H9 (cell line): ENCODE measurements around the gene MDH1. TPM values are rescaled to one million over a fixed set of nuclear protein-coding genes. Genes with fewer than 3 reads are reported as not detected.

Experiments used
- DNase-seq: peaks from one replicate; pipeline ENCODE4 v3.0.0-alpha.2; 2017
- H2AFZ ChIP-seq: one replicate; pipeline ENCODE4 v1.6.1; 2013; ENCODE audit warnings: mild to moderate bottlenecking, low read length, control low read depth, moderate library complexity
- H2AK5ac ChIP-seq: 2 replicates; pipeline ENCODE4 v1.6.1; 2013; ENCODE audit warnings: low read length, control low read depth, mixed read lengths; ENCODE audit not compliant: insufficient read length
- H2BK120ac ChIP-seq: one replicate; pipeline ENCODE4 v1.6.1; 2013; ENCODE audit warnings: low read depth, mild to moderate bottlenecking, low read length, control low read depth, inconsistent platforms; ENCODE audit not compliant: poor library complexity, severe bottlenecking
- H2BK12ac ChIP-seq: 2 replicates; pipeline ENCODE4 v1.6.1; 2013; ENCODE audit warnings: low read length, control low read depth, mixed read lengths, low read depth; ENCODE audit not compliant: insufficient read length
- H2BK15ac ChIP-seq: 2 replicates; pipeline ENCODE4 v1.6.1; 2013; ENCODE audit warnings: low read depth, low read length, control low read depth
- H2BK20ac ChIP-seq: one replicate; pipeline ENCODE4 v1.6.1; 2013; ENCODE audit warnings: low read depth, mild to moderate bottlenecking, low read length, control low read depth, inconsistent platforms; ENCODE audit not compliant: poor library complexity, severe bottlenecking
- H2BK5ac ChIP-seq: 2 replicates; pipeline ENCODE4 v1.6.1; 2013; ENCODE audit warnings: low read length, control low read depth, mixed read lengths; ENCODE audit not compliant: insufficient read length
- H3K14ac ChIP-seq: 2 replicates; pipeline ENCODE4 v1.6.1; 2013; ENCODE audit warnings: low read length, control low read depth; ENCODE audit not compliant: insufficient read depth
- H3K18ac ChIP-seq: 2 replicates; pipeline ENCODE4 v1.6.1; 2013; ENCODE audit warnings: low read depth, mild to moderate bottlenecking, mixed read lengths, low read length, control low read depth; ENCODE audit not compliant: insufficient read length
- H3K23ac ChIP-seq: 2 replicates; pipeline ENCODE4 v1.6.1; 2013; ENCODE audit warnings: low read length, control low read depth, mixed read lengths, low read depth; ENCODE audit not compliant: insufficient read length
- H3K23me2 ChIP-seq: 2 replicates; pipeline ENCODE4 v1.6.1; 2013; ENCODE audit warnings: low read depth, mild to moderate bottlenecking, mixed read lengths, low read length, control low read depth; ENCODE audit not compliant: insufficient read length, poor library complexity, severe bottlenecking
- H3K27ac ChIP-seq: 2 replicates; pipeline ENCODE4 v1.5.1; 2013; ENCODE audit warnings: low read length, control low read depth, mixed read lengths, low read depth; ENCODE audit not compliant: insufficient read length
- H3K27me3 ChIP-seq: 2 replicates; pipeline ENCODE4 v1.6.1; 2013; ENCODE audit warnings: low read length, control low read depth, inconsistent platforms; ENCODE audit not compliant: insufficient read depth
- H3K4ac ChIP-seq: 2 replicates; pipeline ENCODE4 v1.6.1; 2013; ENCODE audit warnings: low read depth, mild to moderate bottlenecking, control low read depth, inconsistent platforms, low read length, moderate library complexity
- H3K4me1 ChIP-seq: 2 replicates; pipeline ENCODE4 v1.6.1; 2013; ENCODE audit warnings: low read length, control low read depth, inconsistent platforms; ENCODE audit not compliant: insufficient read depth
- H3K4me2 ChIP-seq: 2 replicates; pipeline ENCODE4 v1.6.1; 2013; ENCODE audit warnings: low read length, control low read depth, mixed read lengths; ENCODE audit not compliant: insufficient read length, insufficient read depth
- H3K56ac ChIP-seq: 2 replicates; pipeline ENCODE4 v1.6.1; 2013; ENCODE audit warnings: low read depth, mild to moderate bottlenecking, mixed read lengths, low read length, control low read depth; ENCODE audit not compliant: insufficient read length
- H3K79me1 ChIP-seq: 2 replicates; pipeline ENCODE4 v1.6.1; 2013; ENCODE audit warnings: low read depth, mild to moderate bottlenecking, moderate library complexity, low read length, control low read depth, inconsistent platforms; ENCODE audit not compliant: insufficient read depth, poor library complexity, severe bottlenecking
- H3K79me2 ChIP-seq: 2 replicates; pipeline ENCODE4 v1.6.1; 2013; ENCODE audit warnings: low read length, control low read depth, inconsistent platforms; ENCODE audit not compliant: insufficient read depth
- H3K9ac ChIP-seq: 2 replicates; pipeline ENCODE4 v1.6.1; 2013; ENCODE audit warnings: low read length, control low read depth, mixed read lengths; ENCODE audit not compliant: insufficient read length; ENCODE audit errors: extremely low read depth
- H3K9me3 ChIP-seq: one replicate; pipeline ENCODE4 v1.6.1; 2013; ENCODE audit warnings: low read depth, low read length, inconsistent platforms; ENCODE audit not compliant: control insufficient read depth
- H3T11ph ChIP-seq: one replicate; pipeline ENCODE4 v1.6.1; 2013; ENCODE audit warnings: mild to moderate bottlenecking, low read length, control low read depth, inconsistent platforms
- H4K20me1 ChIP-seq: one replicate; pipeline ENCODE4 v1.6.1; 2013; ENCODE audit not compliant: control insufficient read depth, insufficient read length, insufficient read depth
- H4K5ac ChIP-seq: 2 replicates; pipeline ENCODE4 v1.6.1; 2013; ENCODE audit warnings: low read depth, mild to moderate bottlenecking, mixed read lengths, low read length, control low read depth; ENCODE audit not compliant: insufficient read length
- H4K8ac ChIP-seq: replicated peaks from 2 replicates; pipeline ENCODE4 v1.6.1; 2013; ENCODE audit warnings: low read length, control low read depth, mixed read lengths, low read depth; ENCODE audit not compliant: insufficient read length
- H4K91ac ChIP-seq: 2 replicates; pipeline ENCODE4 v1.6.1; 2013; ENCODE audit warnings: low read depth, mild to moderate bottlenecking, moderate library complexity, mixed read lengths, low read length, control low read depth; ENCODE audit not compliant: insufficient read length
- H3K27ac Mint-ChIP-seq, 3 experiments: 2 replicates in 2 of 3; 3 replicates in 1 of 3; pipeline ENCODE4 v1.8.0; 2020 to 2021; ENCODE audit warnings: mixed read lengths in 3 of 3, mild to moderate bottlenecking in 1 of 3, moderate library complexity in 1 of 3
- H3K27me3 Mint-ChIP-seq: 2 replicates; pipeline ENCODE4 v1.8.0; 2021; ENCODE audit warnings: low read depth, mild to moderate bottlenecking, moderate library complexity, mixed read lengths
- H3K36me3 Mint-ChIP-seq, 3 experiments: 2 replicates in 2 of 3; 3 replicates in 1 of 3; pipeline ENCODE4 v1.8.0; 2020 to 2021; ENCODE audit warnings: low read depth in 3 of 3, mixed read lengths in 3 of 3; ENCODE audit not compliant: insufficient read depth in 1 of 3
- H3K4me1 Mint-ChIP-seq, 2 experiments: 2 replicates each; pipeline ENCODE4 v1.8.0; 2020; ENCODE audit warnings: mixed read lengths in 2 of 2
- H3K4me3 Mint-ChIP-seq, 2 experiments: 2 replicates in 1 of 2; 3 replicates in 1 of 2; pipeline ENCODE4 v1.8.0; 2020 to 2021; ENCODE audit warnings: mild to moderate bottlenecking in 2 of 2, mixed read lengths in 2 of 2, moderate library complexity in 1 of 2
- H3K9me3 Mint-ChIP-seq, 2 experiments: 2 replicates in 1 of 2; 3 replicates in 1 of 2; pipeline ENCODE4 v1.8.0; 2020; ENCODE audit warnings: mild to moderate bottlenecking in 2 of 2, mixed read lengths in 2 of 2, moderate library complexity in 1 of 2
- CTCF ChIP-seq: fragments of 200-600 bp; sonication (generic); conservative IDR thresholded peaks from 3 replicates; pipeline ENCODE4 v1.8.0; 2021; ENCODE audit warnings: antibody characterized with exemption, mild to moderate bottlenecking
- WGBS: extraction: QIAGEN DNeasy Blood & Tissue Kit; methylation state at CpG from one replicate; pipeline ENCODE4 v1.1.7; 2013; ENCODE audit warnings: missing lambda C conversion rate, low lambda C conversion rate, mixed read lengths; ENCODE audit not compliant: insufficient read length; ENCODE audit errors: extremely low coverage; 5-methylcytosine and 5-hydroxymethylcytosine counted together
- total RNA-seq: library from RNA; stranded (reverse); gene quantifications from 2 replicates; pipeline ENCODE4 v1.2.1, GENCODE V29; 2021

Gene MDH1
- total RNA-seq, 1 experiment from 2014 or later = 324 TPM

- Histone ChIP-seq H3T11ph (no peak overlapping the region), H2AFZ (no peak overlapping the region), H3K18ac (no peak overlapping the region), H3K14ac (no peak overlapping the region), H2BK120ac (no peak overlapping the region), H2BK20ac (no peak overlapping the region), H3K23ac (no peak overlapping the region), H2AK5ac (no peak overlapping the region), H3K56ac (no peak overlapping the region), H3K4me1 (no peaks in the 10 kb centered on the region), H3K79me1 (no peaks in the 10 kb centered on the region), H2BK5ac (no peak overlapping the region), H3K79me2 (no peaks in the 10 kb centered on the region), H3K4ac (no peak overlapping the region), H3K9ac (no peak overlapping the region), H2BK12ac (no peak overlapping the region), H4K5ac (no peak overlapping the region), H3K23me2 (no peaks in the 10 kb centered on the region), H4K91ac (no peak overlapping the region), H3K27ac (no peak overlapping the region), H2BK15ac (no peak overlapping the region), H4K20me1 (no peaks in the 10 kb centered on the region), H3K27me3 (no peaks in the 10 kb centered on the region), H3K4me2 (no peak overlapping the region), H4K8ac (no peak overlapping the region), H3K9me3 (no peaks in the 10 kb centered on the region)
- Mint-ChIP-seq H3K4me1 (peaks cover 0 to 2% of the 10 kb centered on the region in 2 experiments; a peak in 2 of 4 replicates), H3K27ac (no peak overlapping the region), H3K36me3 (peaks cover 9 to 25% (median 10%) of the 10 kb centered on the region in 3 experiments), H3K9me3 (peaks cover 16 to 18% of the 10 kb centered on the region in 2 experiments), H3K27me3 (no peaks in the 10 kb centered on the region; the same call in 1 of the 2 replicates), H3K4me3 (no peak overlapping the region)
- no CpG with 5 or more reads among the region's 6 CpGs for WGBS
- no peak for DNase-seq
- TF ChIP-seq CTCF = no peak
These were observed 49.2 kb upstream of the MDH1 start for GRCh38 chr2:63539416-63540162.
